ENCODE measurements around the gene CNPY3. TPM values are rescaled to one million over a fixed set of nuclear protein-coding genes. Genes with fewer than 3 reads are reported as not detected.

CNPY3 gene
- total RNA-seq, 1 donor from 2014 or later: 57.6 TPM

DNA sequence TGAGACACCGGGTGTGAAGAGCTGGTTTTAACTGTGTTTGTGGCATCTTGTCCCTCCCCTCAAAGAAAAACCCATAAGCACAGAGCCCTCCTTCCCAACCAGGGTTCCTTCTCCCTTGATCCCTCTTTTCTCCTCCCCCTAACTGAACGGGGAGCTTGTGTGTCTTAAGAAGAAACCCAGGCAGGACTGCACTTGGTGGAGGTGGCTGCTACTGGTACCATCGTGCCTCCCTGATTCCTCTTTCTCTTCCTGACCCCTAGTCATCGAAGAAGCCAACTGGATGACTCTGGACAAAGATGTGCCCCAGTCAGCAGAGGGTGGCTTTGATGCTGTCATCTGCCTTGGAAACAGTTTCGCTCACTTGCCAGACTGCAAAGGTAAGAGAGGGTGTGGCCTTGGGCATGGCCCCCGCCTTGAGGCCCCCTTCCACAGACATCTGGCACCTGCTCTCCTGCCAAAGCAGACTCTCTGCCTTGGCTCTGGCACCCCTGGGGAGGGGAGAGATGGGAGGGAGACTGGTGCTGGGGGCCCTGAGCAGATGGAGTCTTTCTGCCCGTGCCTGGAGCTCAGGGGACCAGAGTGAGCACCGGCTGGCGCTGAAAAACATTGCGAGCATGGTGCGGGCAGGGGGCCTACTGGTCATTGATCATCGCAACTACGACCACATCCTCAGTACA is 33.4 kb downstream of the CNPY3 start:
- Mint-ChIP-seq H3K4me3 (peak overlapping the region; percentile 16), H3K27ac (no peak overlapping the region), H3K27me3 (peaks cover 24% of the 10 kb centered on the region), H3K36me3 (no peaks in the 10 kb centered on the region), H3K4me1 (ENCODE audit: unreplicated experiment) (peaks cover 4% of the 10 kb centered on the region), H3K9me3 (no peaks in the 10 kb centered on the region)
- no peak for DNase-seq (ENCODE audit: extremely low spot score, unreplicated experiment)
- TF ChIP-seq, protein P1, sequence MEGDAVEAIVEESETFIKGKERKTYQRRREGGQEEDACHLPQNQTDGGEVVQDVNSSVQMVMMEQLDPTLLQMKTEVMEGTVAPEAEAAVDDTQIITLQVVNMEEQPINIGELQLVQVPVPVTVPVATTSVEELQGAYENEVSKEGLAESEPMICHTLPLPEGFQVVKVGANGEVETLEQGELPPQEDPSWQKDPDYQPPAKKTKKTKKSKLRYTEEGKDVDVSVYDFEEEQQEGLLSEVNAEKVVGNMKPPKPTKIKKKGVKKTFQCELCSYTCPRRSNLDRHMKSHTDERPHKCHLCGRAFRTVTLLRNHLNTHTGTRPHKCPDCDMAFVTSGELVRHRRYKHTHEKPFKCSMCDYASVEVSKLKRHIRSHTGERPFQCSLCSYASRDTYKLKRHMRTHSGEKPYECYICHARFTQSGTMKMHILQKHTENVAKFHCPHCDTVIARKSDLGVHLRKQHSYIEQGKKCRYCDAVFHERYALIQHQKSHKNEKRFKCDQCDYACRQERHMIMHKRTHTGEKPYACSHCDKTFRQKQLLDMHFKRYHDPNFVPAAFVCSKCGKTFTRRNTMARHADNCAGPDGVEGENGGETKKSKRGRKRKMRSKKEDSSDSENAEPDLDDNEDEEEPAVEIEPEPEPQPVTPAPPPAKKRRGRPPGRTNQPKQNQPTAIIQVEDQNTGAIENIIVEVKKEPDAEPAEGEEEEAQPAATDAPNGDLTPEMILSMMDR (conservative IDR thresholded peaks at IDR 0.05): no peak

DNA sequence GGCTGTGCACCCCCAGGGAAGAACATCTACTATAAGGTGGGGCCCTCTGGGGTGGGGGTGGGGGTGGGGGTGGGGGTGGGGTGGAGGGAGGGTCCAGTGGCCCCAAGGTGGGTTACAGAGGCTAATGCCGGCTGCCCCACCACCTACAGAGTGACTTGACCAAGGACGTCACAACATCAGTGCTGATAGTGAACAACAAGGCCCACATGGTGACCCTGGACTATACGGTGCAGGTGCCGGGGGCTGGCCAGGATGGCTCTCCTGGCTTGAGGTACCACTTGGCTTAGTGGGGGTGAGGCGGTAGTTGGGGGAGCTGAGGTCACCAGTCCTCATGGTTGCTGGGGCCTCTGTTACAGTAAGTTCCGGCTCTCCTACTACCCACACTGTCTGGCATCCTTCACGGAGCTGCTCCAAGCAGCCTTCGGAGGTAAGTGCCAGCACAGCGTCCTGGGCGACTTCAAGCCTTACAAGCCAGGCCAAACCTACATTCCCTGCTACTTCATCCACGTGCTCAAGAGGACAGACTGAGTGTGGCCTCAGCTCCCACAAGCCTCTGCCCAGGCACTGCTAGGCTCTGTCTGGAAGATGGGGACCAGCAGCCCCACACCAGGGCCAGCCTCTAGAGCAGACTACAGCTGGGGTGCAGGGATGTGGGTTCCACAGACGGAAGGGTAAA is 34.0 kb downstream of the CNPY3 start:
- TF ChIP-seq, protein P1 (conservative IDR thresholded peaks at IDR 0.05): no peak
- Mint-ChIP-seq H3K27ac (no peak overlapping the region), H3K27me3 (peaks cover 24% of the 10 kb centered on the region), H3K9me3 (no peaks in the 10 kb centered on the region), H3K4me1 (ENCODE audit: unreplicated experiment) (peaks cover 4% of the 10 kb centered on the region), H3K4me3 (no peak overlapping the region), H3K36me3 (no peaks in the 10 kb centered on the region)
- no peak for DNase-seq (ENCODE audit: extremely low spot score, unreplicated experiment)

DNA sequence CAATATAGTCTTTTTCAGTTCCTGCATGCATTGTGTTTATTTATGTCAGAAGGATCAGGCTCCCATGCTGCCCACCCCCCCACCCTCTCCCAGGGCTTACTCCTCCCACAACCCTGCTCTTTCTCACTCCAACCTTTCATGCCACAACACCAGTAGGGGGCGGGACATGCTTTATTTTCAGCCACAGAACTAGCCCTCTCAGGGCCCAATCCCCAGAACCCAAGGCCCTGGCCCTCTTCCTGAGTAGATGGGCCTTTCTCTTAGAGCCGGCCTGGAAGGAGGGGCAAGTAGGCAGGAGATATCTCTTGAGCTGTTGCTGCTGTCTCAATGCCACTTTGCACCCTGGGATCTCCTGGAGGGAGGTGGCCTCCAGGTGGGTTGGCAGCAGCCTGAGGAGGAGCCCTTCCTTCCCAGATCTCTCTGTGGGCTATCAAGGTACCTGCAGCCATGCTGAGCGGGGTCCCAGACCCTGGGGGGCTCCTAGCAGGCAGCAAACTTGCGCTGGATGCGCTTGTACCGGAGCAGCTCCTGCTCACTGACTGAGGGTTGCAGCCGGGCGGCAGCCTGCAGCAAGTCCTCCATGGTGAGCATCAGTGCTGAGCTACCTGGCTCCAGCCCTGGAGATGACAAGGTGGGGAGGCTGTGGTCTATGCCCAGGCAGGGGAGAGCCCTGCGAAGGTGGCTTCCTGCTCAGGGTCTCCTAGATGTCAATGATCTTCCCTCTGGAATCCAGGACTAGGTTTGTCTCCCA is 34.8 kb downstream of the CNPY3 start:
- Mint-ChIP-seq H3K9me3 (no peaks in the 10 kb centered on the region), H3K4me3 (no peak overlapping the region), H3K27me3 (peaks cover 24% of the 10 kb centered on the region), H3K36me3 (no peaks in the 10 kb centered on the region), H3K4me1 (ENCODE audit: unreplicated experiment) (peaks cover 4% of the 10 kb centered on the region), H3K27ac (no peak overlapping the region)
- TF ChIP-seq, protein P1 (conservative IDR thresholded peaks at IDR 0.05): peak; percentile 50
- no peak for DNase-seq (ENCODE audit: extremely low spot score, unreplicated experiment)

DNA sequence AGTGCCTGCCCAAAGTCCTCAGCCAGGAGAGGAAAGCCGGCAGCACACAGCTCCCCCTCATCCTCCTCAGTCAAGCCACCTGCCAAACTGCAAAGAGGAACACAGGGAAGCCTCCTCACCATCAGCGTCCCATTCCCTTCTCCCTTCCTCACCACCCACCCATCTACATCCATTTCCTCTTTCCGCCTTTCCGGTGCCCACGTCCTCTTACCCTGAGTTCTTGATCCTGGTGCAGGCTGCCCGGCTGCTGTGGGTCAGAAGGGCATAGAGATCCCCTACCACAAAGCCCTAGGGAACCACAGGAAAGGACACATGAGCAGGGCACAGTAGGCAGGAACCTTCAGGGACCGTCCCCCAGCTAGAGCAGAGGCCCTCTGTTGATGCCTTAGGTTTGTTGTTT is 37.3 kb downstream of the CNPY3 start:
- TF ChIP-seq, protein P1 (conservative IDR thresholded peaks at IDR 0.05): no peak
- Mint-ChIP-seq H3K9me3 (no peaks in the 10 kb centered on the region), H3K27ac (no peak overlapping the region), H3K27me3 (peaks cover 4% of the 10 kb centered on the region), H3K4me1 (ENCODE audit: unreplicated experiment) (no peaks in the 10 kb centered on the region), H3K4me3 (no peak overlapping the region), H3K36me3 (peaks cover 1% of the 10 kb centered on the region)
- DNase-seq (ENCODE audit: extremely low spot score, unreplicated experiment): no peak

DNA sequence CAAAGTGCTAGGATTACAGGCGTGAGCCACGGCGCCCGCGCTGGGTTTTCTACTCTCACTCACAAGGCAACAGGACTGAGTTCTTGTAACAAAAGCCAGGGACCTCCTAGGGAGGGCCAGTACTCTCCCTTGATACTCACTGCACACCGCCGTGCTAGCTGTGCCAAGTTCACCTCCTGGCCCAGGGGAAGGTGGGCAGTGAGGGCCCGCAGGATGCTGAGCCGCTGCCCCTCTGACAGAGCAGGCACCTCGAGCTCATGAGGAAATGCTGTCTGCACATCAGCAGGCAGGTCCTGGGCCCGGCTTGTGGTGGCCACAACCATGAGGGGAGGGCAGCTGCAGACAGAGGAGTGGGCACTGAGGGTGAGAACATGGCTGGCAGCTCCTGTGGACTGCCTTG is 37.9 kb downstream of the CNPY3 start:
- DNase-seq (ENCODE audit: extremely low spot score, unreplicated experiment): no peak
- H3K36me3 Mint-ChIP-seq: peaks cover 3% of the 10 kb centered on the region
- TF ChIP-seq, protein P1 (conservative IDR thresholded peaks at IDR 0.05): no peak
- peaks cover 2% of the 10 kb centered on the region for H3K27me3 Mint-ChIP-seq
- H3K27ac Mint-ChIP-seq: no peak overlapping the region
- H3K9me3 Mint-ChIP-seq: no peaks in the 10 kb centered on the region
- no peaks in the 10 kb centered on the region for H3K4me1 Mint-ChIP-seq (ENCODE audit: unreplicated experiment)
- no peak overlapping the region for H3K4me3 Mint-ChIP-seq

Data from type B pancreatic cell (in vitro differentiated cells).